ENCODE data around the gene MPIG6B.

Gene MPIG6B

GRCh38 chr6:31723245-31723979 lies at the start of gene MPIG6B:
Gene MPIG6B, plus strand, starts transcription at chr6:31723373. Its CDS starts 11 bp downstream, at chr6:31723384.
- no peak for ATAC-seq (ENCODE audit: low read depth)

GRCh38 chr6:31676322-31676903 lies 46.8 kb upstream of the MPIG6B start:
- ATAC-seq (ENCODE audit: low read depth): peak; percentile 63
- DNase-seq (ENCODE audit: low spot score in 2 of 2): no peak
- Mint-ChIP-seq H3K4me3 (no peak overlapping the region), H3K36me3 (peaks cover 11% of the 10 kb centered on the region), H3K27me3 (no peaks in the 10 kb centered on the region), H3K4me1 (peaks cover 33% of the 10 kb centered on the region), H3K9me3 (no peaks in the 10 kb centered on the region), H3K27ac (peak overlapping the region; percentile 7)

More at GRCh38 chr6:31723245-31723979, at the start of gene MPIG6B:
- no peak for DNase-seq (ENCODE audit: low spot score in 2 of 2)
- Mint-ChIP-seq H3K27me3 (no peaks in the 10 kb centered on the region), H3K36me3 (peaks cover 21% of the 10 kb centered on the region), H3K4me3 (peak within 1 kb of the TSS; percentile 8), H3K9me3 (no peaks in the 10 kb centered on the region), H3K4me1 (peaks cover 30% of the 10 kb centered on the region), H3K27ac (no peak within 1 kb of the TSS)

GRCh38 chr6:31676904-31677303 lies 46.3 kb upstream of the MPIG6B start:
- peaks cover 11% of the 10 kb centered on the region for H3K36me3 Mint-ChIP-seq
- H3K27me3 Mint-ChIP-seq: no peaks in the 10 kb centered on the region
- H3K4me1 Mint-ChIP-seq: peaks cover 36% of the 10 kb centered on the region
- no peak for ATAC-seq (ENCODE audit: low read depth)
- no peak overlapping the region for H3K4me3 Mint-ChIP-seq
- no peak overlapping the region for H3K27ac Mint-ChIP-seq
- H3K9me3 Mint-ChIP-seq: no peaks in the 10 kb centered on the region
- DNase-seq (ENCODE audit: low spot score in 2 of 2): no peak

- ATAC-seq (ENCODE audit: low read depth): no peak
- Mint-ChIP-seq H3K27me3 (no peaks in the 10 kb centered on the region), H3K4me3 (no peak overlapping the region), H3K4me1 (peaks cover 36% of the 10 kb centered on the region), H3K27ac (no peak overlapping the region), H3K9me3 (no peaks in the 10 kb centered on the region), H3K36me3 (peaks cover 4% of the 10 kb centered on the region)
- DNase-seq (ENCODE audit: low spot score in 2 of 2): no peak
These were observed 45.2 kb upstream of the MPIG6B start for GRCh38 chr6:31677955-31678354.

- peak within 1 kb of the TSS; percentile 73 for H3K27ac Mint-ChIP-seq
- no peaks in the 10 kb centered on the region for H3K36me3 Mint-ChIP-seq
- no peaks in the 10 kb centered on the region for H3K27me3 Mint-ChIP-seq
- peaks cover 34% of the 10 kb centered on the region for H3K4me1 Mint-ChIP-seq
- H3K9me3 Mint-ChIP-seq: no peaks in the 10 kb centered on the region
- H3K4me3 Mint-ChIP-seq: peak within 1 kb of the TSS; percentile 85
- ATAC-seq (ENCODE audit: low read depth): peak; percentile 71
- peak; percentile 51 to 58 for DNase-seq (ENCODE audit: low spot score in 2 of 2)
These were observed 42.7 kb upstream of the MPIG6B start, which contains the start of gene LY6G5C for GRCh38 chr6:31680226-31681134. Gene LY6G5C, minus strand, starts transcription at chr6:31681067. Its CDS starts 694 bp downstream, at chr6:31680373.

- H3K27ac Mint-ChIP-seq: peak overlapping the region; percentile 73
- peaks cover 2% of the 10 kb centered on the region for H3K36me3 Mint-ChIP-seq
- H3K4me1 Mint-ChIP-seq: peaks cover 33% of the 10 kb centered on the region
- DNase-seq (ENCODE audit: low spot score in 2 of 2) (peak in 1 of 2 donors; percentile 32), ATAC-seq (ENCODE audit: low read depth) (peak; percentile 62)
- no peaks in the 10 kb centered on the region for H3K9me3 Mint-ChIP-seq
- no peaks in the 10 kb centered on the region for H3K27me3 Mint-ChIP-seq
- peak overlapping the region; percentile 85 for H3K4me3 Mint-ChIP-seq
These were observed 42.0 kb upstream of the MPIG6B start for GRCh38 chr6:31681135-31681671.

- H3K4me3 Mint-ChIP-seq: no peak overlapping the region
- no peak for DNase-seq (ENCODE audit: low spot score in 2 of 2)
- ATAC-seq (ENCODE audit: low read depth): no peak
- H3K4me1 Mint-ChIP-seq: peaks cover 15% of the 10 kb centered on the region
- H3K9me3 Mint-ChIP-seq: no peaks in the 10 kb centered on the region
- H3K27ac Mint-ChIP-seq: no peak overlapping the region
- no peaks in the 10 kb centered on the region for H3K27me3 Mint-ChIP-seq
- H3K36me3 Mint-ChIP-seq: peaks cover 13% of the 10 kb centered on the region
These were observed 39.6 kb upstream of the MPIG6B start for GRCh38 chr6:31683591-31683990.

- H3K4me3 Mint-ChIP-seq: no peak overlapping the region
- peaks cover 25% of the 10 kb centered on the region for H3K4me1 Mint-ChIP-seq
- ATAC-seq (ENCODE audit: low read depth) (no peak), DNase-seq (ENCODE audit: low spot score in 2 of 2) (no peak)
- no peak overlapping the region for H3K27ac Mint-ChIP-seq
- H3K27me3 Mint-ChIP-seq: no peaks in the 10 kb centered on the region
- peaks cover 16% of the 10 kb centered on the region for H3K36me3 Mint-ChIP-seq
- H3K9me3 Mint-ChIP-seq: no peaks in the 10 kb centered on the region
These were observed 36.7 kb upstream of the MPIG6B start for GRCh38 chr6:31686483-31686882.

- DNase-seq (ENCODE audit: low spot score in 2 of 2) (no peak), ATAC-seq (ENCODE audit: low read depth) (no peak)
- Mint-ChIP-seq H3K4me3 (no peak overlapping the region), H3K36me3 (peaks cover 17% of the 10 kb centered on the region), H3K9me3 (no peaks in the 10 kb centered on the region), H3K4me1 (peaks cover 23% of the 10 kb centered on the region), H3K27me3 (no peaks in the 10 kb centered on the region), H3K27ac (no peak overlapping the region)
These were observed 35.9 kb upstream of the MPIG6B start for GRCh38 chr6:31687321-31687720.

- DNase-seq (ENCODE audit: low spot score in 2 of 2): no peak
- no peak overlapping the region for H3K27ac Mint-ChIP-seq
- H3K9me3 Mint-ChIP-seq: no peaks in the 10 kb centered on the region
- ATAC-seq (ENCODE audit: low read depth): no peak
- peaks cover 21% of the 10 kb centered on the region for H3K36me3 Mint-ChIP-seq
- no peak overlapping the region for H3K4me3 Mint-ChIP-seq
- H3K4me1 Mint-ChIP-seq: peaks cover 23% of the 10 kb centered on the region
- H3K27me3 Mint-ChIP-seq: no peaks in the 10 kb centered on the region
These were observed 35.1 kb upstream of the MPIG6B start for GRCh38 chr6:31687860-31688693.

- DNase-seq (ENCODE audit: low spot score in 2 of 2): no peak
- no peaks in the 10 kb centered on the region for H3K9me3 Mint-ChIP-seq
These were observed 33.7 kb upstream of the MPIG6B start for GRCh38 chr6:31689249-31690110.

GRCh38 chr6:31690231-31691077 lies 32.7 kb upstream of the MPIG6B start:
- H3K4me1 Mint-ChIP-seq: peaks cover 23% of the 10 kb centered on the region
- no peak overlapping the region for H3K4me3 Mint-ChIP-seq
- H3K36me3 Mint-ChIP-seq: peaks cover 22% of the 10 kb centered on the region
- no peaks in the 10 kb centered on the region for H3K27me3 Mint-ChIP-seq
- H3K9me3 Mint-ChIP-seq: no peaks in the 10 kb centered on the region
- ATAC-seq (ENCODE audit: low read depth) (no peak), DNase-seq (ENCODE audit: low spot score in 2 of 2) (no peak)
- H3K27ac Mint-ChIP-seq: peak overlapping the region; percentile 56

More at GRCh38 chr6:31689249-31690110, 33.7 kb upstream of the MPIG6B start:
- no peak for ATAC-seq (ENCODE audit: low read depth)
- H3K4me1 Mint-ChIP-seq: peaks cover 23% of the 10 kb centered on the region
- peaks cover 22% of the 10 kb centered on the region for H3K36me3 Mint-ChIP-seq
- peak overlapping the region; percentile 25 for H3K4me3 Mint-ChIP-seq
- H3K27ac Mint-ChIP-seq: peak overlapping the region; percentile 56
- H3K27me3 Mint-ChIP-seq: no peaks in the 10 kb centered on the region
